Jurkat, Clone E6-1 (cell line): Measurements from ENCODE around the gene MTCL1.

Source experiments
- DNase-seq: peaks from one replicate; pipeline ENCODE4 v3.0.0-alpha.2; 2011; ENCODE audit warnings: low read depth, low spot score
- H3K4me3 ChIP-seq: 2 replicates; pipeline ENCODE4 v1.5.1; 2011; ENCODE audit warnings: mild to moderate bottlenecking, low read length, control low read depth, moderate library complexity

MTCL1 gene

GRCh38 chr18:8865934-8866333 lies 160.6 kb downstream of the MTCL1 start:
- DNase-seq, result no peak
- no peak overlapping the region for H3K4me3 ChIP-seq

GRCh38 chr18:8866679-8867078 lies 161.3 kb downstream of the MTCL1 start:
- no peak for DNase-seq
- no peak overlapping the region for H3K4me3 ChIP-seq

- no peak for DNase-seq
- H3K4me3 ChIP-seq, result no peak overlapping the region
Observed at GRCh38 chr18:8868276-8868675, 162.9 kb downstream of the MTCL1 start.

GRCh38 chr18:8868779-8869415 lies 163.5 kb downstream of the MTCL1 start:
- no peak overlapping the region for H3K4me3 ChIP-seq
- no peak for DNase-seq

- no peak overlapping the region for H3K4me3 ChIP-seq
- no peak for DNase-seq
Observed at GRCh38 chr18:8869696-8870095, 164.3 kb downstream of the MTCL1 start.

- DNase-seq, result no peak
- H3K4me3 ChIP-seq, result no peak overlapping the region
Observed at GRCh38 chr18:8870528-8870927, 165.2 kb downstream of the MTCL1 start.

- H3K4me3 ChIP-seq, result no peak overlapping the region
Observed at GRCh38 chr18:8871489-8871888, 166.1 kb downstream of the MTCL1 start.

GRCh38 chr18:8874872-8875271 lies 169.5 kb downstream of the MTCL1 start:
- peak; percentile 39 for DNase-seq
- no peak overlapping the region for H3K4me3 ChIP-seq

More at GRCh38 chr18:8871489-8871888, 166.1 kb downstream of the MTCL1 start:
- no peak for DNase-seq

- no peak overlapping the region for H3K4me3 ChIP-seq
- DNase-seq, result no peak
Observed at GRCh38 chr18:8876887-8877286, 171.5 kb downstream of the MTCL1 start.

GRCh38 chr18:8881103-8881502 lies 175.7 kb downstream of the MTCL1 start:
- H3K4me3 ChIP-seq, result no peak overlapping the region
- no peak for DNase-seq
